Activated CD8-positive, alpha-beta memory T cell treated with anti-CD3 and anti-CD28 coated beads, Interleukin-2, amount 50 U/mL, for 48 hours (primary cell): ENCODE results near the gene FMN1.

ENCODE experiments used
- DNase-seq: peaks from one replicate; pipeline ENCODE4 v3.0.0-alpha.2; 2020

FMN1 gene

DNA sequence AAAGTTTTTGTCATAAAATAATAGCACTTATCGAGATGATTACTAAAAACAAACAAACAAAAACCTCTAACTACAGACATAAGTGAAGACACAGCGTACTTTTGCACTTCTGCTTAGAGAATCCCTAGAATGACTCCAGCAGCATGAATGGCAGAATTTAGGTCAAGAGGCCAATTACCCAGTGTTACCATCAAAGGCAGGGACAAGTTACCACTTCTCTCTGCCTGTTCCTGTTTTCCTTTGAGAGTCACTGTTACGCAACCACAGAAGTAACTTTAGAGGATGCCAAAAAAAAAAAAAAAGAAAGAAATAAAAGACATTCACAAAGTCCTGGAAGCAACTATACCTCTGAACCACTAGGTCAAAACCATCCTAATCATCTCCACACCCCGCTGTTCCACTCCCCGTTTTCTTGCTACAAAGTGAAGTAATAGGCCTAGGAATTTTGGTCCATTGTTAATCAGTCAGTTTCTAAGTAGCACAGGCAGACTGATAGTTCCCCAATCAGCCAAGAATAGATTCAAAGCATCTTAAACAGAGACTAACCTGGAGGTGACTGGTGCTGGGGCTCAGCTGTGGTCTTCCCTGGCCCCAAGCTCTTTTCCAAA lies 41.9 kb downstream of the FMN1 start:
- DNase-seq, result no peak

DNA sequence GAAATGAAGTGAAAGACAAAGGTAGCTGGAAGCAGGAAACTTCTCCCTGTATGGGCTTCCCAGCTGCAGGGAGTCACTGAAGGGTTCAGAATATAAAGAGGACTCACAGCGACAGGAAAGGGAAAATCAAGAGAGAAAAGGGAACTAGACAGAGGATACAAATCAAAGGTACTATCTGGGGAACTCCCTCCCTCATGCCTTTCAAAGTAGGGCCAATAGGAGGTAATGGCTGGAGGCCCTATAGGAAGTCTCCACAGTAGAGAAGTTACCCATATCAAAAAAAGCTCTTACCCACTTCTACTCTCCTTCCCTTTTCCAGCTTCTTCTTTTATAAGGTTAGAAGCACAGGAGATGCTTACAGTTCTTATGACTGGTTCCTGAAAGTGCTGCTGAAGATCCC lies 43.5 kb downstream of the FMN1 start:
- no peak for DNase-seq

DNA sequence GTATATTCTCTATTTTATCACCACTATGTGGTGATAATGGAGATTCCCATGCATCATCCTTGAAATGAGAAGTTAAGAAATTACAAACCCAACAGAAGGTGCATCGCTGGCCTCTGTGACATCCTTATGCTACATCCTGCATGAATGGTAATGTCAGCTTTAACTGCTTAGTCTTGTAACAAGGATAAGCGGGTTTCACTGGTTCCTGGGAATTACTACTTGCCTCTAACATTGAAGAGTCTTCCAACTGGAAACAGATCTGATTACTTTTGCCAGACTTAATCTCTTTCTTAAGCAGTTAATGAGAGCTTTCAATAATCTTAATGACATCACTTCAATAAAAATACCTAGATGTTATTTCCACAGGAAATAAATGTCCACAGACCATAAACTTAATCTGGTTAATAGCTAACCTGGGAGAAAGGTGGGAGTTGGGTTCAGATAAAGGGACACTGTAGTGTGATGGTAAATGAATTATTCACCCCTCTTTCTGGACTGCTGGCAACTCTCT lies 44.0 kb downstream of the FMN1 start:
- no peak for DNase-seq

DNA sequence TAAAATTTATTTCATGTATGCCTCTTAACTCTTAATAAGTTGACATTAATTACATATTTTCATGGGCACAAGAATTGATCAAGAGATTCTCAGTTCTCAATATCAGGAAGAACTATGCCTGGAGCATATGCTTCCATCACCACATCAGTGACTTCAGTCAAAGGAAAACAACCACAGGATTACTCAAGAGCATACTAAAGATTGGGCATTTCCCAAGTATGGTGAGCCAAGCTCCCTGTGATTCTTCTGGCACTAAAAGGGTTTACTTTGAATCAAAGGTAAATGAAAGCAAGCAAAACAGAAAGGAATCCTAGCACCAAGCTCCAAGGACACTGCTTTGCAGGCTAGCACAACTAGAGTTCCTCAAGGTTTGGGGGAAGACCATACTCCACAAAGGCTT lies 44.6 kb downstream of the FMN1 start:
- no peak for DNase-seq

DNA sequence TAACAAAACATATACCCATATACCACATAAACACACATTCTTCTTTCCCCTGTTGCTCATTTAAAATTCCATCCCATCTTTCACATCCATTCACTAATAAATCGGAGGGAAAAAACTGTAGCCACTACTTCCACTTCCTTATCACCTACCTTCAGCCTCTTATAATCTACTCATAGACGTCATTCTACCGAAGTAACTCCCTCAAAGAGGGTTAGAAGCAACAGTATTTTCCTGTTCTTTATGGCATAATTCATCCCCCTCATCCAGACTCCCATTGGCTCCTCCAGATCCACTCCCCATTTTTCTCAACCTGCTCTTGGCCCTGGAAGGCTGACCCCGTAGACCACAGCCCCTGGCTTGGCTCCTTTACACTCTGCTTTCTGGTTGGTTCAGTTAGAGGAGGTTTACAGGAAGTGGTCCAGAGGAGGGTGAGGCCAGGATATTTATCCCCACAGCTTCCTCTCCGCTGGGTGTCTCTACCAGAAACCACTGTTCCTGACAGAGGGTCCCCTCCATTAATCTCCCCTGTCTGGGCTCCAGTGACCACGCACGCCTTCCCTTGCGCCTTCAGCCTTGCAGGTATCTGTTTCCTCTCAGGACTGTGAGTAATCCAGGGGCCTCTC lies 46.3 kb downstream of the FMN1 start:
- DNase-seq, result no peak

DNA sequence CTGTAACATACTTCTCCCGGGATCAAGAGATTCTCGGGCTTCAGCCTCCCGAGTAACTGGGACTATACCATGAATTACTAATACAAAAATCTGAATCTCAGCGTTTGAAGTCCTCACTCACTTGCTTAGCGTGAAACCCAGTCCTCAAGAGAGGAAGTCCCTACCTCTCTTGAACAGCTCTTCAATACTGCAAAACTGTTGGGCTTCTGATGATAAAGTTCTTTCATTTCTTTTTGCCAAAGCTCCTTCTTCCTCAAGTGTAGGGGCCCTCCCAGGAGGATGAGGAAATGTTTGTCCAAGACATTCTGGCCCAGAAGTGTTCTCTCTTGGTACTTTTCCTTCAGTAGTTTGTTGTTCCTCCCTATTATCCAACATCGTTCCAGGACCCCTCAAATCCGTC lies 48.5 kb downstream of the FMN1 start:
- DNase-seq, result no peak

DNA sequence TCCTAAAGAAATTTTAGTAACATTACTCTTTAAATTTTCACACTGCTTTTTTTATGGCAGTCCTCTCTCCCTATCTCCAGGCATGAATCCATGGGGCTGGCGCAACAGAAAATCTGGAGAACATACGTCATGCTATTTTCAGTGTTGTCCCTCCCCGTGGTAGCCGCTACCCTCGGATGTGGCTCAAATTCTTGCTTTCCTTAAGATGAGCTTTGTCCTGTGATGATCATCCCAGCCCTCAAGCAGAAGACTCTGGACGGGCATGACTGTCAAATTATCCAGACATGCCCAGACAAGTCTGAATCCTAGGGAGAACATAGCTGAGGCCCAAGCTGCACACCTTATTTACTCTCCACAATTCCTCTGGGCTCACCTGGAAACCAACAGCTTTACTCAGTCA lies 49.1 kb downstream of the FMN1 start:
- DNase-seq, result no peak

DNA sequence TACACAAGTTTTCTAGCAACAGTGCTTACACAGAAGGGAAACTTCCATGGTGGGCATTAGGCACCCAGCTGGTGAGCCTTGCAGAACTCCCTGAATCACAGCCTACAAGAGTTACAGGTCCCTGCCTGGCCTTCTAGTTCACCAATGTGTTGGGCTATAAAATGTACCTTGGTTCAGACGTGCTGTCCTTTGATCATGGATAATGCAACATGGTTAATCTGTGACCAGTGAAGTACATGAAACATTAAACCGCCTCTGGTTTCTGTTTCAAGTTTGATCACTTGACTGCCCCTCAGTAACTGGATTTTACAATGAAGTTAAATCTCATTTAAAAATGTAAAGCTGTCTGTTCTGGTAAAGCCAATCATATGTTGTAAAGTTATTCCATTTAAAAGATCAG lies 51.8 kb downstream of the FMN1 start:
- no peak for DNase-seq

DNA sequence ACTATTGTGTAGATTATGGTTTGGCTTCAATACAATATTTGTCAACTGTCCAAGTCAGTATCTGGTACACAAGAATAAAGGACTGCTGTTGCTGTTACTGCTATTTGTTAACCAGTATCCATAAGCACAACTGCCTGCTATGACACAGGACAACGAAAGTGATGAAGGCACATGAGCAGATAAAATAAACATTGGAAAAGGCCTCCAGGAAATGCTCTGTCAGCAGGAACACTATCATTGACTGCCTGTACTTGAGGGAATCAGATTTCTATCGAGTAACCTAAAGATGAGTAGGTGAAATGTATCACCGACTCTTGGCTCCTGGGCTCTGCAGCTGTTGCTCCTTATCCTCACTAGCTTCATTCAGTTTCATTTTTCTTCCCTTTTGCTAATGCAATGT lies 56.5 kb downstream of the FMN1 start:
- no peak for DNase-seq

DNA sequence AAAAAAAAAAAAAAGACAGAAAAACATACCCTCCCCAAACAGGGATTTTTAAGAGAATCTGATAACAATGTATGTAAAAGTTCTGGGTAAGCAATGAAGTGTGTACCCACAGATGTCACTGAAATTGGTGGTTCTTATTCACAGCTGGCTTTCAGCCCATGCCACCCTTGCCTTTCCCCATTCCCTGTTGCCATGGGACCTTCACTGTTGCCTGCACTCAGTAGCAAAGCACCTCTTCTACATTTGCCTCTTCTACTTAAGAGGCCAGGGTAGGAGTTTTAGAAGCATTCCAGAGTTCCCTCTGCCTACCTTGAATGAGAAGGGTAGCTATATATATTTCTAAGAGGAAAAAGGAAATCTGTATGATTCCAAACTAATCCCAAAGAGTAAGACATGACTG lies 57.4 kb downstream of the FMN1 start:
- no peak for DNase-seq

DNA sequence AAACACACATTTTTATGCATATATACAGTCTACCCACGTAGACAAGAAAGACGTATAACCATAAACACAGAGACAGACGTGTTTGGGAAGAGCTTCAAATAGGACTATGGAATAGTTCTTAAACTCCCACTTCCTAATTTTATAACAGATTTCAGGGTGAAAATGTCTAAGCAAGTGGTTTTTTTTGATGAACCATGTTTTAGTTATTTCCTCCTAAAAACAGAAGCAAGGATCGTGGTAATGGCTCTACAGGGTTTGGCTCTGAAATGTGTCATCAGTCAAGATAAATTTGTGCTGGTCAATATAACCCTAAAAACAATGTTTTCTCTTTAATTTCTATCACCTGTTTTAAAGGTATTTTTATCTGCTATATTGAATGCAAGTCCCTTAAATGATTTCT lies 58.2 kb downstream of the FMN1 start:
- DNase-seq, result no peak

DNA sequence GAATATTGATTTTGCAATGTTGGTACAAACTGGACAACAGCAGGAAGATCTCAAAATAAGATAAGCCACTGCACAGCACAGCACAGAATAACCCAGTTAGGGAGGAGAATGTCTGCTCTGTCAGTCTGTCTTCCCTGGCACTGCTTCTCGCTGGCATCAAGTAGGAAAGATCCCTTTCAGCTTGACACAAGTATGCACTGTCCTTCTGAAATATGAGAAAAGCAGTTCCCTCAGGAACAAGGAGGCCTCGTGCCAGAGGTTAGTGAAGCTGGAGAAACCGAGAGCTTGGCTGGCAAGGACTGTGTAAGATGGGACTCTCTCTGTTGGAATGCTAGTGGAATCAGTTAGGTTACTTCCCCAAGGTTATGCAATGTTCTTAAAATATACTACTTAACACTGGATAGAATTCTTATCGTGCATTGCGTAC lies 59.1 kb downstream of the FMN1 start:
- DNase-seq, result no peak

DNA sequence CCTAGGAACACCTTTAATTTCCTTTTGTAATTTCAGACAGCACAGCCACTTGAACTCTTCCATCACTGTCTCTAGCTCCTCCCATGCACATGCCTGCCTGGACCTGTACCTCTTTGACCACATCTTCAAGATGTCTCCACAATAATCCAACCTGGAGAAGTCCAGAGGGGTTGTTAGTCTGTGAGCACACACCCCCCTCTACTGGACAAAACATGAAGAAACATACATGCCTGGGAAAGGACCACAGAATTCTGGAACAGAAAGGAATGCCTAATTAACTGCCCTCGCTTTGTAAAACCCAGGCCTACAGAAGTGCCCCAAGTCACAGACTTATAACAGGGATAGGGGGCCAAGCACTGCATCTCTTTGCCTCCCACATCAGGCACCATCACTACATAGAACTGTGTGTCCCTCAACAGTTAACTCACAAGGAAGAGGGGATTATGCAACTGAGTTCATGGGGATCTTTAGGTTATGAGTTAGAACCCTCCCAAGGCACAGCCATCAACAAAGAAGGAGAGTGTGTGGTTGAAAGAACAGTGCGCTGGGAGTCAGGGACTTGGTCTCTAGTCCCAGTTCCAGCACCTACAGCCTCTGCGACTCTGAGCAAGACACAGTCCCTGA lies 61.7 kb downstream of the FMN1 start:
- no peak for DNase-seq

DNA sequence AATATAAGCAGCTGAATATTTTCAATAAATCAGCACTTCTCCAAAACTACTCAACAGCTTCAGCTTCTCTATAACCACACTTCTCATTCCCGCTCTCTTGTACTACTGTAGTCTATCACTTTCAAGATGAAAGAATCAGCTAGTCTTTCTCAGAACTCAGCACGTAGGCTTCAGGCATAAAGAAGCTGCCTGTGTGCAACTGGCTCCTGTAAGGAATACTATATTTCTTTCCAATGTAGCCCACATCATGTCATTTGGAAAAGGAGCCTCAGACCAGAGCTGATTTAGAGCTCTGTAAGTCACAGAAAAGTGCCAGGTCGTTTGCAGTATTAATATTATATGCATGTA lies 62.3 kb downstream of the FMN1 start:
- no peak for DNase-seq

DNA sequence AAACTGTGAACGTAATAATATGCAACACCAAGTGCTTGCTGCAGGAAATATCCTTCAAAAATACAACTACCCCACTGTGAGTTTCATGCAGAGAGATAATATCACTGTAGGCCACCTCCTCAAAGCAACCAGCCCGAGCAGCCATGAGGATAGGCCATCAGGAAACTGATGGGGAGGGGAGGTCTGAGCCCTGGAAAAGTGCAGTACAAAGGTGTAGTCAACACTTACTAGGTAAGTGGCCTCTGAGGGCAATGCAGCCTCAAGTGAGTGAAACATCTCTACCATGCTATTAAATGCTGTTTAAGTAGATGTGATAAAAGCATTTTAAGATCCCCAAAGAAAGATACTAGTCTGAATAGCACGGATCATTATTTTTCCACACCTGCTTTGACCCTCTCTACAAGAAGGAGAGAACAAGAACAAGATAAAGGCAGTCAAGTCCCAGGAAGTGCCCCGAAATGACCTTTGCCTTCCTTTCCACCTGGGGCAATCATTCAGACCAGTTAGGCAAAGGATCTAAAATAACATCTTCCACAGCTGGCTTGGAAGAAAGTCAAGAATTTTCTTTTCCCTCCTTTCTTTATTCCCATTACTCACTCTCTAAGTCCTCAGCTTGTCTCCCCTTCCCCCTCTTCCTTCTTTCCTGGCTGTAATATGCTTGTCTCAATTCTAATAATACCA lies 62.8 kb downstream of the FMN1 start:
- DNase-seq, result no peak

DNA sequence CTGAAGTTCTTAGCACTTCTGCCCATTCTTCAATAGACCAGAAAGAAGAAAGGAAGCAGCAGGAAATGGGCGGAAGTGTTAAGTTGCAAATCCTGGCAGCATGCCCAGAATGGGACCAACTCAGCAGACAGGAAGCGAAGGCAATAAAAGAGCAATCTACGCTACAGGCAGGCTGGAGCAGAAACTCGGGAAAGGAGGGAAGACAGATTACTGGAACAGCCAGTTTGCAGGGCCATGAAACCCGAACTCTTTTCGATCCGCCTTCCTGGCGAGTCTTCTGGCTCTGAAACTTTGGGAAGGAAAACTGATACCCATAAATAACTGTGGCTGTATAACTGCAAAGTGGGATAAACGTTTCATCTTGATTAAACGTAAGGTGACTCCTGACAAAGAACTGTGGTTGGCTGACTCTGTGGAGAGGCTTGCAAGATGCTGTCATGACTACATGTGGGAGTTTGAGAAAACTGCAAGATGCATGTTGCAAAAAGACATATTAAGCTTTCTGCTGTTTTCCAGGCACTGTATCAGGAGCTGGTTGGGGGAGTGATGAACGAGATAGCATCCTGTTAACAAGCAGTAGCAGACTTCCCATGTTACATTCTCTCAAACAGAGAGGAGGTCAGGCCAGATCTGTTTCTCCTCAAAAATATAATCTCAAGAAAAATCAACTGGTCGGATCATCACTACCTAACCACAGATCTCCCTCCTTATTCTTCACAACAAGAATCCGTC lies 67.8 kb downstream of the FMN1 start:
- peak; percentile 69 for DNase-seq

DNA sequence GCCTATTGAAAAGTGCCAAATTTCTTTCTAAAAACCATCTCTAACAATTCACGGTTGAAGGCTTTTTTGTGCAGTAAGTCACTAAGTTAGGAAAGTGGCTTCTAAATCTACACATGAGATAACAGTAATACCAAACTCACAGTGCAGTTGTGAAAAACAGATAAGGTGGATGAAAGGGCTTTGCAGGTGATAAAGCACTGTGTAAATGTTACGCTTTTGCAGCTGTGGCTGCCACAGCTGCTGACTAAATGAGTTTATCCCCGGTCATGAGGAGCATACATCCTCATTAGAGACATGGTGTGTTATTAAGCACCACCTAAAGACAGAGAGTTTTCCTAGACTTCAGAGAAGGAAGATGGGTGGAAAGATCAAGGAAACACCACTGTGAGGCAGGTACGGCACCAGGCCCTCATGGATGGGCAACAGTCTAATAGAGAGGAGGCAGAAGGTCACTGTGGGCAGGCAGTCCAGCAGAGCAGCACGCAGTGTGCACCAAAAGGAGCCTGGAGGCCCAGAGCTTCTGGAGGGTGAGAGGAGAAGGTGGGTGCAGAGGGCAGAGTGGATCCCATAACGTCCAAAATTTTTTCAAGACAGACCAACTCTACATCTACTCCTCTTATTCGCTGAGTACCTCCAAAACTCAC lies 68.5 kb downstream of the FMN1 start:
- DNase-seq, result no peak

DNA sequence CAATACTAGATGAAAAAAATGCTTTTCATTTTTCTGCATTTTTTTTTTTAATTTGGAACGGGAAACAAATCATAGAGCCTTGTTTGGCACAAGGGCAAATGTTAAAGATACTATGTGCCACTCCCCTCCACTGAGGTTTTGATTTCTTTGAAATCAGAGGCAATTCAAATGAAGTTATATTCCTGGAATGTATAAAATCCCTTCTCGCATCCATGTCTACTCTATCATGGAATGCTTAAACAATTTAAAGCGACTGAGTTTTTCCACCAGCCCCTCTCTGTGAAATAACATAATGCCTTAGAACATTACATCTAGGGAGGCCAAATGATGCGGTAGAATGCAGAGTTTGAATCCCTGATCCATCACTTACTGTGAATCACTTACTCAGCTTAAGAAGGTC lies 69.7 kb downstream of the FMN1 start:
- no peak for DNase-seq

DNA sequence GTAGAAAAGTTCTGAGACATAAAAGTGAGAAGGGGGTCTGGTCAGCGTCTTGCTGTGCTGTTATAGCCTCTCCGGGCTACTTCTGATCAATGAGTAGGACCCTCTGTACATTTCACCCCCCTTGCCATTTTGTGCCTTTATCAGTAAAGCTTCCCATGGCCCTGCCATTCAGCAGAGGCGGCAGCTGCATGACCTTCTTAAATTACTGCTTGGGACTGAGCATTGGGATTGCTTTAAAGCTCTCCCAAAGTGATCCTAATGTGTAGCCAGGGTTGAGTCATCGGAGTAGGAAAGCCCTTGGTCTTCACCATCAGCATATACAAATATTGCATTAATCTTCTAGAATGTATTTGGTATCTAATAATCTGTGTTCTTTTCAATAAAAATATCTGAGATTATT lies 70.2 kb downstream of the FMN1 start:
- no peak for DNase-seq

DNA sequence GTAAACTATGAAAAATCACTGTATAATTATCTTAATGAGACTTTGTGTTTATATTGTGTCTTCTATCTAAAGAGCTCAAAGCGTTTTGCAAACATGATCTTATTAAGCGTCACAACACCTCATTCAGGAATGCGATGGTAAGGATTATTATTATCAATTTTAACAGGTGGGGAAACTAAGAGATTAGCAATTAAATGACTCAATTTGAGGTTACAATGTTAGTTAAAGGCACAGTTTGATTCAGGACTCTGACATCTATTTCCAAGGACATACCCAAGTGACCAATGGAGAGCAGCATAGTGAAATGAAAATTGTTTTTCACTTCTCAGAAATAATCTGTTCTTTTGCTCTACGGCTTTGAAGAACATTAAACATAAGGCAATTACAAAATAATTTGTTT lies 74.6 kb downstream of the FMN1 start:
- DNase-seq, result no peak

DNA sequence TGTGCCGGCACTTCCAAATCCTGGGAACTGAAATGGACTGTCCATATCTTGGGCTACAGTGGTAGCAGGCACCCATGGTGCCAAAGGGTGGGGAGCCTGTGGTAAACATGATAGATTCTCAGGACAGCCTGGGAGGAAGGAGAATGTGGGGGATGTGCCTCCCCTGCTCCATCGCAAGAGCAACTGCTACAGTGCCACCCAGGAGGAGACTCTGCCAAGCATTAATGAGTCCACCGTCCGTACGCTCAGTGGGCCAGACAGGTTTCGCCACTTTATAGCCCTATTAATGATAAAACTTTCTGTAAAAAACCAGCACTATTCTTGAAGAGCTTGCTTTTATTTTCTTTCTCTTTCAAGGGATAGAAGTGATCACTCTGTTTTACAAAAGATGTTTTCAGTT lies 75.2 kb downstream of the FMN1 start:
- no peak for DNase-seq

DNA sequence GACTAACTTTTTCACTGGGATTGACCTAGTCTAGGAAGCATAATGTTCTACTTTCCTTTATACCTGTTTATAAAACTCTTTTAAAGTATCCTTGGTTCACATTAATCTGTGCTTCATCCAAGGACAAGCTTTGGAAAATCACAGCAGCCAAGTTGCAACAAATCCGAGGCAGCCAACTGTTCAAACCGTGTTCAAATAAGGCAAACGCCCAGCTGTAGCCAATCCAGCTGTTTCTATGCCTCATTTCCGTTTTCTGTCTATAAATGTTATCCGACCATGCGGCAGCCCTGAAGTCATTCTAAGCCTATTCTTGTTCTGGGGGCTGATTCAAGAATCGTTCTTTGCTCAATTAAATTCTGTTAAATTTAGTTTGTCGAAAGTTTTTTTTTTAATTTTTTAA lies 78.3 kb downstream of the FMN1 start:
- DNase-seq, result no peak
